Calu3 (cell line): ENCODE data around the gene RYR3. TPM values are rescaled to one million over a fixed set of nuclear protein-coding genes. Genes with fewer than 3 reads are reported as not detected.

Experiments
- BruUV-seq: library from RNA; stranded (reverse); fragments of 400-500 nt; replicated peaks from 2 replicates; lab custom pipeline; 2021; lab: Mats Ljungman, UMichigan
- CTCF ChIA-PET: fragments of 300-600 bp; sonication (Branson Sonifier 250); formaldehyde crosslinking; loops from one replicate; lab custom pipeline; 2022; ENCODE audit warnings: antibody characterized with exemption; lab: Charles Lee
- DNase-seq: peaks from one replicate; pipeline ENCODE4 v3.0.0; 2022
- H3K27ac Mint-ChIP-seq: one replicate; pipeline ENCODE4 v1.8.0; 2022; ENCODE audit warnings: mixed read lengths; ENCODE audit not compliant: unreplicated experiment
- H3K27me3 Mint-ChIP-seq: one replicate; pipeline ENCODE4 v1.8.0; 2022; ENCODE audit warnings: mixed read lengths; ENCODE audit not compliant: unreplicated experiment
- H3K36me3 Mint-ChIP-seq: one replicate; pipeline ENCODE4 v1.8.0; 2022; ENCODE audit warnings: mild to moderate bottlenecking, moderate library complexity, mixed read lengths; ENCODE audit not compliant: insufficient read depth, unreplicated experiment
- H3K4me1 Mint-ChIP-seq: one replicate; pipeline ENCODE4 v1.8.0; 2022; ENCODE audit warnings: mild to moderate bottlenecking, low read depth, mixed read lengths; ENCODE audit not compliant: unreplicated experiment
- H3K4me3 Mint-ChIP-seq: one replicate; pipeline ENCODE4 v1.8.0; 2022; ENCODE audit warnings: mild to moderate bottlenecking, low read depth, moderate library complexity, mixed read lengths; ENCODE audit not compliant: unreplicated experiment
- H3K9me3 Mint-ChIP-seq: one replicate; pipeline ENCODE4 v1.8.0; 2022; ENCODE audit warnings: low read depth, mixed read lengths; ENCODE audit not compliant: unreplicated experiment
- intact Hi-C: fragments of 100-400 bp; cut with micrococcal nuclease; formaldehyde crosslinking; loops from one replicate; pipeline ENCODE4 v1.10.0; 2022; ENCODE audit not compliant: unreplicated experiment
- total RNA-seq: library from RNA; stranded (reverse); gene quantifications from 2 replicates; pipeline ENCODE4 v1.2.3, GENCODE V29; 2022
- TF ChIP-seq, protein P1 (sequence below): fragments of 200-600 bp; IDR thresholded peaks from one replicate; pipeline ENCODE4 v1.8.0; 2022; ENCODE audit warnings: antibody characterized with exemption; ENCODE audit not compliant: unreplicated experiment

The RYR3 gene
- total RNA-seq, 1 experiment from 2014 or later = not detected

DNA sequence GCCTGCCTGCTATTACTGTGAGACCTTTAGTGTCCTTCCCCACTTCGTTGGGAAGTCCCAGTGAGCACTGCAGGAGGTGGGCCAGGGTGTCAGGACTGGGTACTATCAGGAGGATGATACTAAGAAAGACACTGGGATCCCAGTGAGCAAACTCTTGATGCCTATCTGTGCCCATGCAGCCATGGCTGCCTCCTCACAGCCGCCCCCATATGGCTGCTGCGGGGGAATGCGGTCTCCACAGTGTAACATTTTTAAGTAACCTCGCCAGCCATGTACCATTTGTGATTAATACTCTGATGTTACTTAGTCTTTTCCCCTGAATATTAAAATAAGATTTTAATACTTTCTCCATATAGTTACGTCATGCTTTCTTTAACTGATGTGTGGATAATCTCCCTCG lies 312.2 kb downstream of the RYR3 start:
- no peak overlapping the region for H3K27ac Mint-ChIP-seq
- TF ChIP-seq, protein P1, sequence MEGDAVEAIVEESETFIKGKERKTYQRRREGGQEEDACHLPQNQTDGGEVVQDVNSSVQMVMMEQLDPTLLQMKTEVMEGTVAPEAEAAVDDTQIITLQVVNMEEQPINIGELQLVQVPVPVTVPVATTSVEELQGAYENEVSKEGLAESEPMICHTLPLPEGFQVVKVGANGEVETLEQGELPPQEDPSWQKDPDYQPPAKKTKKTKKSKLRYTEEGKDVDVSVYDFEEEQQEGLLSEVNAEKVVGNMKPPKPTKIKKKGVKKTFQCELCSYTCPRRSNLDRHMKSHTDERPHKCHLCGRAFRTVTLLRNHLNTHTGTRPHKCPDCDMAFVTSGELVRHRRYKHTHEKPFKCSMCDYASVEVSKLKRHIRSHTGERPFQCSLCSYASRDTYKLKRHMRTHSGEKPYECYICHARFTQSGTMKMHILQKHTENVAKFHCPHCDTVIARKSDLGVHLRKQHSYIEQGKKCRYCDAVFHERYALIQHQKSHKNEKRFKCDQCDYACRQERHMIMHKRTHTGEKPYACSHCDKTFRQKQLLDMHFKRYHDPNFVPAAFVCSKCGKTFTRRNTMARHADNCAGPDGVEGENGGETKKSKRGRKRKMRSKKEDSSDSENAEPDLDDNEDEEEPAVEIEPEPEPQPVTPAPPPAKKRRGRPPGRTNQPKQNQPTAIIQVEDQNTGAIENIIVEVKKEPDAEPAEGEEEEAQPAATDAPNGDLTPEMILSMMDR = no peak
- no TSS peak for BruUV-seq
- no peak overlapping the region for H3K4me3 Mint-ChIP-seq
- peaks cover 72% of the 10 kb centered on the region for H3K27me3 Mint-ChIP-seq
- DNase-seq = no peak
- H3K9me3 Mint-ChIP-seq = no peaks in the 10 kb centered on the region
- intact Hi-C loops = no loop called here
- no peaks in the 10 kb centered on the region for H3K4me1 Mint-ChIP-seq
- CTCF ChIA-PET = no interaction called here
- no peaks in the 10 kb centered on the region for H3K36me3 Mint-ChIP-seq

DNA sequence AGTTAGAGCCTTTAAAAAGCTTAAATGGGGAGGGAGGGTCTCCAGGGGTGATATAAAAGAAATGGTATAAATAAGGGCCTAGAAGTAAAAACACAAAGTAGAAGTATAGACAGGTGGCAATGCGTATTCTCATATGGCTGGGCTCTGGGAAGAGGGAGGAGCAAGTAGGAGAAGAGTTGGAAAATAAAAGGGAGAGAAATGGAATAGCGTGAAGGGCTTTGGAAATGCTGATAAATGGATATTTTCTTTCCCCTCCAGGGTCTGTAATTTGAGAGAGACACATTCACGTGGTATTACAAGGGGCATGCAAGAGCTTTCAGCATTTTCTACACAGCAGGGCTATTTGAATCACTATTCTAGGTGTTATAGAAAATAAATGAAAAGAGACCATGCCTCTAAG lies 313.7 kb downstream of the RYR3 start:
- Mint-ChIP-seq H3K36me3 (no peaks in the 10 kb centered on the region), H3K27me3 (peaks cover 68% of the 10 kb centered on the region), H3K9me3 (no peaks in the 10 kb centered on the region), H3K4me1 (no peaks in the 10 kb centered on the region), H3K27ac (no peak overlapping the region), H3K4me3 (no peak overlapping the region)
- CTCF ChIA-PET = no interaction called here
- DNase-seq = no peak
- BruUV-seq = no TSS peak
- TF ChIP-seq, protein P1 = no peak
- intact Hi-C loops = no loop called here

DNA sequence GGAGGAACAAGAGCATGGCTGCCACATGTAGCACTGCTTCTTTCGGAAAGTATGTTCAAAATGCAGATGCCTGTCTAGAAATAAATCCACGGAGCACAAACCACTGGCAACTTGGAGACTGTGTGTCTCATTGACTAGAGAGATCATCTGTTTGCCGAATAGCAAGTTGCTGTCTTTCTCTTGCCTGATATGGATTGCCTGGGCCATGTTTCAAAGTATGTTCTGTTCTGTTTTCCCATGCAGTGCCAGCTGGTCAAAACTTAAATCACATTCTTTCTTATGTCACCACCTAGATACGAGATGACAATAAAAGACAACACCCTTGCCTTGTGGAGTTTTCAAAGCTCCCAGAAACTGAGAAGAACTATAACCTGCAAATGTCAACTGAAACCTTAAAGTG lies 318.9 kb downstream of the RYR3 start:
- TF ChIP-seq, protein P1 = no peak
- H3K4me1 Mint-ChIP-seq = no peaks in the 10 kb centered on the region
- no peak for DNase-seq
- intact Hi-C loops = no loop called here
- BruUV-seq = no TSS peak
- H3K4me3 Mint-ChIP-seq = no peak overlapping the region
- H3K27me3 Mint-ChIP-seq = peaks cover 56% of the 10 kb centered on the region
- no peaks in the 10 kb centered on the region for H3K36me3 Mint-ChIP-seq
- no peaks in the 10 kb centered on the region for H3K9me3 Mint-ChIP-seq
- H3K27ac Mint-ChIP-seq = no peak overlapping the region
- CTCF ChIA-PET = no interaction called here

DNA sequence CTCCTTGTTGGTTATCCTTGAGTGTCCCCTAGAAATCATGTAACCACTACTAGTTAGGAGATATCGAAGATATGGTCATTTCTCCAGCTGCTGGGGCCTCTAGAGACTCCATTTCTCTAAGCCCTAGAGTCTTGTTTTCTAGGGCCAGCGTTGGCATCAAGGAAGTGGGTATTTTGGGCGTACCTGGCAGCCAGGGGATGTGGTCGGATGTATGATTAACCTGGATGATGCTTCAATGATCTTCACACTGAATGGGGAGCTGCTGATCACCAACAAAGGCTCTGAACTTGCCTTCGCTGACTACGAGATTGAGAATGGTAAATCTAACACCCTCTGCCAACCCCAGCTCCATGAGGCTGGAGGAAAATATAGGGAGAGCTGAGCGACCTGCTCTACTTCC lies 325.5 kb downstream of the RYR3 start:
- Mint-ChIP-seq H3K4me3 (no peak overlapping the region), H3K27me3 (peaks cover 44% of the 10 kb centered on the region), H3K27ac (no peak overlapping the region), H3K36me3 (no peaks in the 10 kb centered on the region), H3K4me1 (no peaks in the 10 kb centered on the region), H3K9me3 (no peaks in the 10 kb centered on the region)
- TF ChIP-seq, protein P1 = no peak
- intact Hi-C loops = no loop called here
- CTCF ChIA-PET = no interaction called here
- DNase-seq = no peak
- no TSS peak for BruUV-seq

DNA sequence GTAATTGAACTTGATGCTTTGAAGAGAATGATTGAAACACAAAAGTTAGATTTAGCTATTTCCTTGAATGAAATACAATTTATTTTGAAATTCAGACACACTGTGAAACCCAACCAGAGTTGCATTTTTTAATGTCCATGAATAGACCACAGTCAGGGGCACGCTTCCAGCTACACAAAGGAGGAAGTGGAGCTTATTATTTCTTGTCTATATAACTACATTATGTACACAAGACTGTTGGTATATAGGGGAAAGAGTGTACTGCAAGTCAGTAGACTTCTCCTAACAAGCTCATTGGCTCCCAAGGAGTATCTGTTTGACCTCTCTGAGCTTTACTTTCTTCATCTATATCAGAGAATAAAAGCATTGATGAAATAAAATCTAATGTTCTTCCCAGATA lies 326.2 kb downstream of the RYR3 start:
- no peaks in the 10 kb centered on the region for H3K4me1 Mint-ChIP-seq
- CTCF ChIA-PET = no interaction called here

More for the DNA sequence above, 326.2 kb downstream of the RYR3 start:
- no peak for DNase-seq
- no TSS peak for BruUV-seq
- no peak overlapping the region for H3K4me3 Mint-ChIP-seq
- H3K36me3 Mint-ChIP-seq = no peaks in the 10 kb centered on the region
- no peaks in the 10 kb centered on the region for H3K9me3 Mint-ChIP-seq
- intact Hi-C loops = no loop called here
- no peak overlapping the region for H3K27ac Mint-ChIP-seq
- H3K27me3 Mint-ChIP-seq = peaks cover 44% of the 10 kb centered on the region
- TF ChIP-seq, protein P1 = no peak
